HCT116 (cell line): Measurements from ENCODE around the gene RIPOR2. TPM values are rescaled to one million over a fixed set of nuclear protein-coding genes. Genes with fewer than 3 reads are reported as not detected.

Experiments used
- ATAC-seq: fragments of 200-7000 bp; cut with Tn5 transposase; 2 replicates; pipeline ENCODE4 v1.9.1; 2020; ENCODE audit warnings: mild to moderate bottlenecking, moderate library complexity
- BruUV-seq: library from RNA; stranded (reverse); fragments of 400-500 nt; replicated peaks from 2 replicates; lab custom pipeline; 2021; lab: Mats Ljungman, UMichigan
- CTCF ChIA-PET: fragments of 300-600 bp; sonication (Branson Sonifier 250); formaldehyde crosslinking; loops from one replicate; lab custom pipeline; 2021; ENCODE audit warnings: antibody characterized with exemption; lab: Charles Lee
- POLR2A ChIA-PET: fragments of 300-600, 350-600 bp; sonication (Branson Sonifier 250); formaldehyde crosslinking; loops from one replicate; lab custom pipeline; 2021; ENCODE audit warnings: antibody characterized with exemption; lab: Charles Lee
- RAD21 ChIA-PET, 2 experiments: fragments of 300-600 bp; sonication (Branson Sonifier 250); formaldehyde crosslinking; loops; one replicate each; lab custom pipeline; 2023; ENCODE audit warnings: low total read pairs in 2 of 2; ENCODE audit not compliant: uncharacterized antibody in 2 of 2, unreplicated experiment in 2 of 2, low non-redundant PET in 1 of 2; lab: Charles Lee
- DNase-seq: peaks from one replicate; pipeline ENCODE4 v3.0.0-alpha.2; 2010; ENCODE audit warnings: low read depth, low spot score
- H2AFZ ChIP-seq: fragments of 200-600 bp; shearing (Covaris generic), sonication (generic); 2 replicates; pipeline ENCODE4 v1.6.1; 2017; ENCODE audit warnings: low read depth, mixed run types, mixed read lengths, antibody characterized with exemption, low read length; ENCODE audit not compliant: poor library complexity, severe bottlenecking
- H3K27ac ChIP-seq: 2 replicates; pipeline ENCODE4 v1.5.1; 2012; ENCODE audit warnings: low read depth, low read length
- H3K27me3 ChIP-seq: fragments of 200-600 bp; sonication (generic); 2 replicates; pipeline ENCODE4 v1.6.1; 2016; ENCODE audit warnings: mixed run types, low read length, mixed read lengths; ENCODE audit not compliant: insufficient read depth
- H3K36me3 ChIP-seq, 2 experiments: fragments of 200-500 bp in 1 of 2; fragments of 200-600 bp in 1 of 2; sonication (Bioruptor generic) in 1 of 2; sonication (generic) in 1 of 2; 2 replicates each; pipeline versions ENCODE4 v1.5.1 to v1.6.1; 2014 to 2016; ENCODE audit warnings: low read length in 2 of 2, inconsistent platforms in 1 of 2, mixed read lengths in 1 of 2, mixed run types in 1 of 2; ENCODE audit not compliant: insufficient read depth in 2 of 2, control insufficient read depth in 1 of 2
- H3K4me1 ChIP-seq, 2 experiments: fragments of 200-600 bp in 1 of 2; sonication (generic) in 1 of 2; 2 replicates each; pipeline versions ENCODE4 v1.5.1 to v1.6.1; 2012 to 2017; ENCODE audit warnings: low read length in 2 of 2, inconsistent platforms in 1 of 2, mild to moderate bottlenecking in 1 of 2, mixed read lengths in 1 of 2, mixed run types in 1 of 2, moderate library complexity in 1 of 2; ENCODE audit not compliant: insufficient read depth in 2 of 2, control insufficient read depth in 1 of 2
- H3K4me2 ChIP-seq: fragments of 200-600 bp; sonication (generic); 2 replicates; pipeline ENCODE4 v1.6.1; 2017; ENCODE audit warnings: mixed run types, low read length, mixed read lengths
- H3K4me3 ChIP-seq, 2 experiments: fragments of 200-600 bp in 1 of 2; sonication (generic) in 1 of 2; replicated peaks in 1 of 2; 2 replicates each; pipeline ENCODE4 v1.5.1; 2011 to 2016; ENCODE audit warnings: low read length in 2 of 2, control low read depth in 1 of 2, low read depth in 1 of 2, mild to moderate bottlenecking in 1 of 2, mixed read lengths in 1 of 2, mixed run types in 1 of 2
- H3K79me2 ChIP-seq: fragments of 200-600 bp; sonication (generic); 2 replicates; pipeline ENCODE4 v1.6.1; 2017; ENCODE audit warnings: mild to moderate bottlenecking, mixed run types, low read length, moderate library complexity, mixed read lengths; ENCODE audit not compliant: insufficient read depth
- H3K9ac ChIP-seq: fragments of 200-600 bp; sonication (generic); 2 replicates; pipeline ENCODE4 v1.6.1; 2016; ENCODE audit warnings: low read length, mixed read lengths
- H3K9me2 ChIP-seq: fragments of 200-600 bp; sonication (generic), shearing (Covaris generic); 2 replicates; pipeline ENCODE4 v1.6.1; 2017; ENCODE audit warnings: mixed run types, mild to moderate bottlenecking, moderate library complexity; ENCODE audit not compliant: insufficient read depth
- H3K9me3 ChIP-seq, 2 experiments: fragments of 200-500 bp in 1 of 2; fragments of 200-600 bp in 1 of 2; sonication (Bioruptor generic) in 1 of 2; sonication (generic) in 1 of 2; 2 replicates each; pipeline ENCODE4 v1.6.1; 2014 to 2017; ENCODE audit warnings: low read length in 2 of 2, mixed read lengths in 2 of 2, inconsistent platforms in 1 of 2, low read depth in 1 of 2, mild to moderate bottlenecking in 1 of 2, mixed run types in 1 of 2, moderate library complexity in 1 of 2; ENCODE audit not compliant: control insufficient read depth in 1 of 2, insufficient read depth in 1 of 2
- H4K20me1 ChIP-seq: fragments of 200-600 bp; sonication (generic), shearing (Covaris generic); 2 replicates; pipeline ENCODE4 v1.6.1; 2017; ENCODE audit warnings: mixed run types, mild to moderate bottlenecking, moderate library complexity; ENCODE audit not compliant: insufficient read depth
- CBX3 ChIP-seq: IDR thresholded peaks from 2 replicates; pipeline ENCODE4 v1.6.1; 2012; ENCODE audit warnings: low read depth
- CEBPB ChIP-seq: IDR thresholded peaks from 2 replicates; pipeline ENCODE4 v1.6.1; 2012; ENCODE audit warnings: low read depth
- ELF1 ChIP-seq: IDR thresholded peaks from 2 replicates; pipeline ENCODE4 v1.6.1; 2012; ENCODE audit warnings: low read depth, borderline replicate concordance
- EZH2 ChIP-seq: fragments of 200-600 bp; sonication (generic); IDR thresholded peaks from 2 replicates; pipeline ENCODE4 v1.6.1; 2017; ENCODE audit warnings: antibody characterized with exemption, mixed run types
- EZH2phosphoT487 ChIP-seq: fragments of 200-600 bp; IDR thresholded peaks from 2 replicates; pipeline ENCODE4 v1.6.1; 2018; ENCODE audit warnings: antibody characterized with exemption, borderline replicate concordance
- FOSL1 ChIP-seq: IDR thresholded peaks from 2 replicates; pipeline ENCODE4 v1.6.1; 2012; ENCODE audit warnings: low read depth
- JUND ChIP-seq: IDR thresholded peaks from 2 replicates; pipeline ENCODE4 v1.6.1; 2012
- POLR2A ChIP-seq: IDR thresholded peaks from 2 replicates; pipeline ENCODE4 v1.7.0; 2011; ENCODE audit warnings: borderline replicate concordance; ENCODE audit not compliant: insufficient read depth, insufficient read length; ENCODE audit errors: extremely low read depth
- POLR2AphosphoS5 ChIP-seq: IDR thresholded peaks from 2 replicates; pipeline ENCODE4 v1.6.1; 2011; ENCODE audit warnings: mild to moderate bottlenecking, low read depth, low read length, moderate library complexity
- RAD21 ChIP-seq: IDR thresholded peaks from 2 replicates; pipeline ENCODE4 v1.6.1; 2012; ENCODE audit warnings: low read depth, mild to moderate bottlenecking
- REST ChIP-seq: IDR thresholded peaks from 2 replicates; pipeline ENCODE4 v1.6.1; 2012; ENCODE audit warnings: low read depth
- SIN3A ChIP-seq: IDR thresholded peaks from 2 replicates; pipeline ENCODE4 v1.6.1; 2012; ENCODE audit warnings: low read depth
- SRF ChIP-seq: IDR thresholded peaks from 2 replicates; pipeline ENCODE4 v1.6.1; 2012; ENCODE audit warnings: low read depth
- TCF7L2 ChIP-seq: IDR thresholded peaks from 2 replicates; pipeline ENCODE4 v1.7.0; 2011; ENCODE audit warnings: borderline replicate concordance, inconsistent platforms; ENCODE audit not compliant: insufficient read depth, insufficient read length; ENCODE audit errors: extremely low read depth
- ZBTB33 ChIP-seq: IDR thresholded peaks from 2 replicates; pipeline ENCODE4 v1.6.1; 2011; ENCODE audit warnings: mild to moderate bottlenecking, low read length, moderate library complexity; ENCODE audit not compliant: insufficient replicate concordance; ENCODE audit errors: extremely low read depth
- ZFX ChIP-seq: fragments of 450-650 bp; IDR thresholded peaks from 2 replicates; pipeline ENCODE4 v1.6.1; 2017
- intact Hi-C: fragments of 100-400 bp; cut with micrococcal nuclease; formaldehyde crosslinking; loops from 2 replicates; pipeline ENCODE4 v1.10.0; 2022
- total RNA-seq: library from RNA; stranded (reverse); gene quantifications from one replicate; pipeline ENCODE4 v1.2.1, GENCODE V29; 2021; ENCODE audit not compliant: unreplicated experiment
- TF ChIP-seq, protein P1 (sequence below), 3 experiments: fragments of 200-600 bp in 1 of 3; sonication (generic) in 1 of 3; IDR thresholded peaks in 2 of 3; conservative IDR thresholded peaks in 1 of 3; 2 replicates each; pipeline ENCODE4 v1.5.1; 2012 to 2017; ENCODE audit warnings: low read depth in 2 of 3, low read length in 2 of 3, antibody characterized with exemption in 1 of 3, borderline replicate concordance in 1 of 3, control low read depth in 1 of 3, mild to moderate bottlenecking in 1 of 3, mixed read lengths in 1 of 3, mixed run types in 1 of 3, moderate library complexity in 1 of 3; ENCODE audit not compliant: insufficient read depth in 1 of 3
- TF ChIP-seq, protein P2 (sequence below): IDR thresholded peaks from 2 replicates; pipeline ENCODE4 v1.6.1; 2012
- TF ChIP-seq, protein P3 (sequence below): IDR thresholded peaks from 2 replicates; pipeline ENCODE4 v1.6.1; 2012

Gene RIPOR2
- total RNA-seq, 1 experiment from 2014 or later, result 0.44 TPM

GRCh38 chr6:24854077-24854666 lies 81.6 kb downstream of the RIPOR2 start:
- BruUV-seq, result no TSS peak
- Histone ChIP-seq H3K4me1 (peaks cover 3 to 10% of the 10 kb centered on the region in 2 experiments; a peak in 2 of 4 replicates), H3K79me2 (no peaks in the 10 kb centered on the region), H2AFZ (no peak overlapping the region), H4K20me1 (no peaks in the 10 kb centered on the region), H3K9ac (no peak overlapping the region), H3K27ac (no peak overlapping the region), H3K9me2 (no peaks in the 10 kb centered on the region), H3K36me3 (no peaks in the 10 kb centered on the region), H3K9me3 (no peaks in the 10 kb centered on the region), H3K4me2 (no peak overlapping the region), H3K4me3 (no peak overlapping the region), H3K27me3 (no peaks in the 10 kb centered on the region)
- TF ChIP-seq FOSL1 (no peak), CEBPB (no peak), POLR2A (no peak), EZH2 (no peak), RAD21 (no peak), EZH2phosphoT487 (no peak), ZBTB33 (no peak), SIN3A (no peak), REST (no peak), ELF1 (no peak), JUND (no peak), SRF (no peak), POLR2AphosphoS5 (no peak), TCF7L2 (no peak), ZFX (no peak), CBX3 (no peak)
- TF ChIP-seq, protein P1, sequence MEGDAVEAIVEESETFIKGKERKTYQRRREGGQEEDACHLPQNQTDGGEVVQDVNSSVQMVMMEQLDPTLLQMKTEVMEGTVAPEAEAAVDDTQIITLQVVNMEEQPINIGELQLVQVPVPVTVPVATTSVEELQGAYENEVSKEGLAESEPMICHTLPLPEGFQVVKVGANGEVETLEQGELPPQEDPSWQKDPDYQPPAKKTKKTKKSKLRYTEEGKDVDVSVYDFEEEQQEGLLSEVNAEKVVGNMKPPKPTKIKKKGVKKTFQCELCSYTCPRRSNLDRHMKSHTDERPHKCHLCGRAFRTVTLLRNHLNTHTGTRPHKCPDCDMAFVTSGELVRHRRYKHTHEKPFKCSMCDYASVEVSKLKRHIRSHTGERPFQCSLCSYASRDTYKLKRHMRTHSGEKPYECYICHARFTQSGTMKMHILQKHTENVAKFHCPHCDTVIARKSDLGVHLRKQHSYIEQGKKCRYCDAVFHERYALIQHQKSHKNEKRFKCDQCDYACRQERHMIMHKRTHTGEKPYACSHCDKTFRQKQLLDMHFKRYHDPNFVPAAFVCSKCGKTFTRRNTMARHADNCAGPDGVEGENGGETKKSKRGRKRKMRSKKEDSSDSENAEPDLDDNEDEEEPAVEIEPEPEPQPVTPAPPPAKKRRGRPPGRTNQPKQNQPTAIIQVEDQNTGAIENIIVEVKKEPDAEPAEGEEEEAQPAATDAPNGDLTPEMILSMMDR (IDR thresholded peaks at IDR 0.05 in 2 of 3, conservative IDR thresholded peaks at IDR 0.05 in 1 of 3; ENCODE audit: borderline replicate concordance in 1 of 3, insufficient read depth in 1 of 3, low read depth in 2 of 3, low read length in 2 of 3), result no peak
- TF ChIP-seq, protein P2, sequence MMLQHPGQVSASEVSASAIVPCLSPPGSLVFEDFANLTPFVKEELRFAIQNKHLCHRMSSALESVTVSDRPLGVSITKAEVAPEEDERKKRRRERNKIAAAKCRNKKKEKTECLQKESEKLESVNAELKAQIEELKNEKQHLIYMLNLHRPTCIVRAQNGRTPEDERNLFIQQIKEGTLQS, result no peak
- TF ChIP-seq, protein P3, sequence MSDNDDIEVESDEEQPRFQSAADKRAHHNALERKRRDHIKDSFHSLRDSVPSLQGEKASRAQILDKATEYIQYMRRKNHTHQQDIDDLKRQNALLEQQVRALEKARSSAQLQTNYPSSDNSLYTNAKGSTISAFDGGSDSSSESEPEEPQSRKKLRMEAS, result no peak
- ATAC-seq (no peak), DNase-seq (no peak)
- ChIA-PET CTCF (interaction anchor here (0.7 kb wide), 1 partner anchor 255 kb away, joined by 5 read pairs; no protein-coding TSS in a partner anchor), POLR2A (no interaction called here), RAD21 (no interaction called here)
- intact Hi-C loops, result no loop called here
